Skin epidermis (tissue), 12 donors: ENCODE measurements around the gene LALBA.
"Not testable (repeated sequence)": the region's sequence is repeated elsewhere in the genome, so short reads cannot be mapped to it uniquely, and the experiment has no call there.

Source experiments
- H3K27ac ChIP-seq, 21 experiments: fragments of 200-600 bp; sonication (generic) in 11 of 21; one replicate each; pipeline ENCODE4 v1.5.0; 2020; ENCODE audit warnings: mild to moderate bottlenecking in 3 of 21, inconsistent platforms in 2 of 21, moderate library complexity in 2 of 21
- H3K4me3 ChIP-seq, 7 experiments: fragments of 200-600 bp; sonication (generic) in 2 of 7; one replicate each; pipeline ENCODE4 v1.5.0; 2020; ENCODE audit warnings: inconsistent platforms in 2 of 7, mild to moderate bottlenecking in 2 of 7, moderate library complexity in 1 of 7

Gene LALBA

GRCh38 chr12:48536602-48537001 is 33.2 kb downstream of the LALBA start:
- Histone ChIP-seq H3K4me3 (no peak overlapping the region), H3K27ac (no peak overlapping the region)

- H3K4me3 ChIP-seq, result no peak overlapping the region
- H3K27ac ChIP-seq, result no peak overlapping the region
Measured at GRCh38 chr12:48532601-48533000, 37.2 kb downstream of the LALBA start.

- Histone ChIP-seq H3K4me3 (no peak overlapping the region), H3K27ac (no peak overlapping the region)
Measured at GRCh38 chr12:48527891-48528670, 41.8 kb downstream of the LALBA start.

- H3K4me3 ChIP-seq, result no peak within 1 kb of the TSS
- no peak within 1 kb of the TSS for H3K27ac ChIP-seq
Measured at GRCh38 chr12:48525332-48525731, 44.5 kb downstream of the LALBA start, which contains the start of gene OR8S1. Gene OR8S1 (plus strand): TSS chr12:48525632. CDS start chr12:48525632, 0 bp downstream.

GRCh38 chr12:48520381-48520780 is 49.5 kb downstream of the LALBA start:
- H3K4me3 ChIP-seq, result not testable (repeated sequence)

More at GRCh38 chr12:48520381-48520780, 49.5 kb downstream of the LALBA start:
- not testable (repeated sequence) for H3K27ac ChIP-seq
